IMR-90 (cell line): ENCODE results near the gene RUNX2. TPM values are rescaled to one million over a fixed set of nuclear protein-coding genes. Genes with fewer than 3 reads are reported as not detected.

Source experiments
- ATAC-seq: fragments of 200-7000 bp; cut with Tn5 transposase; 2 replicates; pipeline ENCODE4 v1.9.1; 2020; ENCODE audit warnings: low read depth, mild to moderate bottlenecking, moderate library complexity
- BruUV-seq: library from RNA; stranded (reverse); fragments of 400-500 nt; replicated peaks from 2 replicates; lab custom pipeline; 2021; lab: Mats Ljungman, UMichigan
- CTCF ChIA-PET: fragments of 300-600 bp; formaldehyde crosslinking; extraction: SDS; loops from one replicate; lab custom pipeline; 2021; ENCODE audit warnings: antibody characterized with exemption; lab: Yijun Ruan, JAX
- POLR2A ChIA-PET: fragments of 300-600 bp; sonication (Branson Sonifier 250); formaldehyde crosslinking; loops from one replicate; lab custom pipeline; 2022; ENCODE audit warnings: antibody characterized with exemption; ENCODE audit not compliant: unreplicated experiment; lab: Charles Lee
- DNase-seq: peaks from one replicate; pipeline ENCODE4 v3.0.0; 2013
- H2AFZ ChIP-seq: replicated peaks from 2 replicates; pipeline ENCODE3; 2013; ENCODE audit warnings: low read length, mild to moderate bottlenecking; ENCODE audit not compliant: poor library complexity
- H2AK5ac ChIP-seq: 2 replicates; pipeline ENCODE4 v1.6.1; 2013; ENCODE audit warnings: low read depth, low read length, inconsistent platforms
- H2AK9ac ChIP-seq: replicated peaks from 2 replicates; pipeline ENCODE3; 2013; ENCODE audit warnings: mild to moderate bottlenecking, low read depth, low read length, moderate library complexity; ENCODE audit not compliant: poor library complexity
- H2BK120ac ChIP-seq: 2 replicates; pipeline ENCODE4 v1.6.1; 2013; ENCODE audit warnings: low read depth, low read length, inconsistent platforms
- H2BK15ac ChIP-seq: 3 replicates; pipeline ENCODE4 v1.6.1; 2013; ENCODE audit warnings: low read depth, low read length, inconsistent platforms
- H2BK20ac ChIP-seq: 2 replicates; pipeline ENCODE4 v1.6.1; 2013; ENCODE audit warnings: low read depth, mild to moderate bottlenecking, inconsistent platforms, low read length, moderate library complexity
- H2BK5ac ChIP-seq: 2 replicates; pipeline ENCODE4 v1.6.1; 2013; ENCODE audit warnings: mild to moderate bottlenecking, low read depth, low read length, inconsistent platforms; ENCODE audit not compliant: poor library complexity, severe bottlenecking
- H3K14ac ChIP-seq: replicated peaks from 2 replicates; pipeline ENCODE4 v1.6.1; 2013; ENCODE audit warnings: low read depth, low read length, inconsistent platforms
- H3K18ac ChIP-seq: 2 replicates; pipeline ENCODE4 v1.6.1; 2013; ENCODE audit warnings: low read depth, low read length, control low read depth
- H3K23ac ChIP-seq: 2 replicates; pipeline ENCODE4 v1.6.1; 2013; ENCODE audit warnings: low read depth, low read length, inconsistent platforms
- H3K27ac ChIP-seq: 2 replicates; pipeline ENCODE4 v1.5.1; 2013; ENCODE audit warnings: mild to moderate bottlenecking, control low read depth, low read length; ENCODE audit not compliant: insufficient read depth
- H3K27me3 ChIP-seq: 2 replicates; pipeline ENCODE4 v1.6.1; 2013; ENCODE audit warnings: low read length; ENCODE audit not compliant: control insufficient read depth, insufficient read depth
- H3K36me3 ChIP-seq: 2 replicates; pipeline ENCODE4 v1.6.1; 2013; ENCODE audit warnings: low read length, mixed read lengths; ENCODE audit not compliant: control insufficient read depth, insufficient read depth
- H3K4ac ChIP-seq: 2 replicates; pipeline ENCODE4 v1.6.1; 2013; ENCODE audit warnings: low read depth, low read length, inconsistent platforms
- H3K4me1 ChIP-seq: 2 replicates; pipeline ENCODE4 v1.6.1; 2013; ENCODE audit warnings: low read length, mixed read lengths; ENCODE audit not compliant: control insufficient read depth, insufficient read depth
- H3K4me2 ChIP-seq: 2 replicates; pipeline ENCODE4 v1.6.1; 2013; ENCODE audit warnings: low read depth, mild to moderate bottlenecking, control low read depth, low read length, moderate library complexity
- H3K4me3 ChIP-seq: 2 replicates; pipeline ENCODE4 v1.5.1; 2013; ENCODE audit warnings: low read depth, mild to moderate bottlenecking, control low read depth, low read length, moderate library complexity; ENCODE audit not compliant: insufficient read depth
- H3K56ac ChIP-seq: 2 replicates; pipeline ENCODE4 v1.6.1; 2013; ENCODE audit warnings: low read length, inconsistent platforms; ENCODE audit not compliant: insufficient read depth; ENCODE audit errors: extremely low read depth
- H3K79me1 ChIP-seq, 2 experiments: 2 replicates each; pipeline ENCODE4 v1.6.1; 2013; ENCODE audit warnings: low read length in 2 of 2, inconsistent platforms in 1 of 2, low read depth in 1 of 2
- H3K9ac ChIP-seq: 2 replicates; pipeline ENCODE4 v1.6.1; 2013; ENCODE audit warnings: low read depth, low read length, control low read depth
- H3K9me1 ChIP-seq: 2 replicates; pipeline ENCODE4 v1.6.1; 2013; ENCODE audit warnings: low read length, inconsistent platforms; ENCODE audit not compliant: insufficient read depth
- H3K9me3 ChIP-seq: 2 replicates; pipeline ENCODE4 v1.6.1; 2013; ENCODE audit warnings: low read length; ENCODE audit not compliant: control insufficient read depth, insufficient read depth
- H4K20me1 ChIP-seq: 2 replicates; pipeline ENCODE4 v1.6.1; 2013; ENCODE audit warnings: low read length, inconsistent platforms; ENCODE audit not compliant: insufficient read depth
- H4K5ac ChIP-seq: 2 replicates; pipeline ENCODE4 v1.6.1; 2013; ENCODE audit warnings: mild to moderate bottlenecking, low read depth, low read length, control low read depth
- H4K8ac ChIP-seq, 2 experiments: 2 replicates each; pipeline ENCODE4 v1.6.1; 2013; ENCODE audit warnings: low read depth in 2 of 2, low read length in 2 of 2, control low read depth in 1 of 2, inconsistent platforms in 1 of 2
- H4K91ac ChIP-seq: 2 replicates; pipeline ENCODE4 v1.6.1; 2013; ENCODE audit warnings: low read depth, low read length, inconsistent platforms; ENCODE audit not compliant: insufficient read depth
- BHLHE40 ChIP-seq: fragments of 150-350 bp; IDR thresholded peaks from 2 replicates; pipeline ENCODE4 v1.6.1; 2016; ENCODE audit warnings: mild to moderate bottlenecking, low read depth, low read length
- CEBPB ChIP-seq: IDR thresholded peaks from 2 replicates; pipeline ENCODE4 v1.6.1; 2012; ENCODE audit warnings: low read depth, low read length, improper control_type of control experiment
- CHD1 ChIP-seq: IDR thresholded peaks from 2 replicates; pipeline ENCODE4 v1.6.1; 2012; ENCODE audit warnings: low read depth, low read length, improper control_type of control experiment
- FOS ChIP-seq: fragments of 150-350 bp; IDR thresholded peaks from 2 replicates; pipeline ENCODE4 v1.6.1; 2016; ENCODE audit warnings: low read depth, low read length
- MAFK ChIP-seq: IDR thresholded peaks from 2 replicates; pipeline ENCODE4 v1.6.1; 2012; ENCODE audit warnings: low read depth, low read length, improper control_type of control experiment
- MAZ ChIP-seq: IDR thresholded peaks from 2 replicates; pipeline ENCODE4 v1.6.1; 2012; ENCODE audit warnings: low read depth, mild to moderate bottlenecking, low read length, improper control_type of control experiment, moderate library complexity, borderline replicate concordance
- MXI1 ChIP-seq: IDR thresholded peaks from 2 replicates; pipeline ENCODE4 v1.6.1; 2012; ENCODE audit warnings: low read depth, mild to moderate bottlenecking, low read length, moderate library complexity, borderline replicate concordance
- NFE2L2 ChIP-seq: fragments of 150-350 bp; IDR thresholded peaks from 2 replicates; pipeline ENCODE4 v1.6.1; 2016; ENCODE audit warnings: low read depth, mild to moderate bottlenecking, low read length
- POLR2A ChIP-seq: IDR thresholded peaks from 2 replicates; pipeline ENCODE4 v1.6.1; 2012; ENCODE audit warnings: mild to moderate bottlenecking, low read depth, low read length
- RAD21 ChIP-seq: IDR thresholded peaks from 2 replicates; pipeline ENCODE4 v1.6.1; 2012; ENCODE audit warnings: low read length, improper control_type of control experiment
- RCOR1 ChIP-seq: IDR thresholded peaks from 2 replicates; pipeline ENCODE4 v1.6.1; 2012; ENCODE audit warnings: mild to moderate bottlenecking, low read length, improper control_type of control experiment; ENCODE audit not compliant: insufficient replicate concordance
- RFX5 ChIP-seq: IDR thresholded peaks from 2 replicates; pipeline ENCODE4 v1.8.0; 2012; ENCODE audit warnings: low read depth, mild to moderate bottlenecking, low read length, moderate library complexity
- SMC3 ChIP-seq: fragments of 150-350 bp; IDR thresholded peaks from 2 replicates; pipeline ENCODE4 v1.6.1; 2016; ENCODE audit warnings: low read depth, mild to moderate bottlenecking, antibody characterized with exemption, low read length, moderate library complexity
- USF2 ChIP-seq: fragments of 150-350 bp; IDR thresholded peaks from 2 replicates; pipeline ENCODE4 v1.6.1; 2017; ENCODE audit warnings: mild to moderate bottlenecking, antibody characterized with exemption, low read length, low read depth
- WGBS, 2 experiments: methylation state at CpG; one replicate each; pipeline versions ENCODE4 v1.1.5 to v1.1.7; 2013; ENCODE audit warnings: missing lambda C conversion rate in 2 of 2; ENCODE audit not compliant: insufficient read length in 1 of 2; ENCODE audit errors: extremely low coverage in 2 of 2; 5-methylcytosine and 5-hydroxymethylcytosine counted together
- dilution Hi-C: fragments of 300-500 bp; cut with HindIII; formaldehyde crosslinking; loops from one replicate; pipeline ENCODE4 v1.14.3; 2018; ENCODE audit warnings: low sequenced_read_pairs; ENCODE audit not compliant: unreplicated experiment
- in situ Hi-C: fragments of 300-500 bp; cut with MboI; formaldehyde crosslinking; loops from 3 replicates; pipeline ENCODE4 v1.14.3; 2019; ENCODE audit warnings: low sequenced_read_pairs, inconsistent platforms, mixed read lengths
- intact Hi-C: fragments of 100-400 bp; cut with micrococcal nuclease; formaldehyde crosslinking; loops from 2 replicates; pipeline ENCODE4 v1.10.0; 2022
- polyA plus RNA-seq, 3 experiments: library from polyadenylated mRNA; depleted of rRNA; stranded (reverse); fragments of >200 nt; gene quantifications; 2 replicates each; pipeline ENCODE4 v1.2.3, GENCODE V29; 2012; ENCODE audit warnings: low replicate concordance in 1 of 3
- total RNA-seq: library from RNA; depleted of rRNA; stranded (reverse); fragments of >200 nt; gene quantifications from 2 replicates; pipeline ENCODE4 v1.2.3, GENCODE V29; 2012
- TF ChIP-seq, protein P1 (sequence below): fragments of 150-350 bp; IDR thresholded peaks from 2 replicates; pipeline ENCODE4 v1.6.1; 2016; ENCODE audit warnings: low read depth, mild to moderate bottlenecking, low read length, moderate library complexity, borderline replicate concordance

RUNX2 gene
- total and polyA plus RNA-seq, 2 of the 4 experiments (the other 2 are of a cell fraction): 2.3 to 4.7 TPM

DNA sequence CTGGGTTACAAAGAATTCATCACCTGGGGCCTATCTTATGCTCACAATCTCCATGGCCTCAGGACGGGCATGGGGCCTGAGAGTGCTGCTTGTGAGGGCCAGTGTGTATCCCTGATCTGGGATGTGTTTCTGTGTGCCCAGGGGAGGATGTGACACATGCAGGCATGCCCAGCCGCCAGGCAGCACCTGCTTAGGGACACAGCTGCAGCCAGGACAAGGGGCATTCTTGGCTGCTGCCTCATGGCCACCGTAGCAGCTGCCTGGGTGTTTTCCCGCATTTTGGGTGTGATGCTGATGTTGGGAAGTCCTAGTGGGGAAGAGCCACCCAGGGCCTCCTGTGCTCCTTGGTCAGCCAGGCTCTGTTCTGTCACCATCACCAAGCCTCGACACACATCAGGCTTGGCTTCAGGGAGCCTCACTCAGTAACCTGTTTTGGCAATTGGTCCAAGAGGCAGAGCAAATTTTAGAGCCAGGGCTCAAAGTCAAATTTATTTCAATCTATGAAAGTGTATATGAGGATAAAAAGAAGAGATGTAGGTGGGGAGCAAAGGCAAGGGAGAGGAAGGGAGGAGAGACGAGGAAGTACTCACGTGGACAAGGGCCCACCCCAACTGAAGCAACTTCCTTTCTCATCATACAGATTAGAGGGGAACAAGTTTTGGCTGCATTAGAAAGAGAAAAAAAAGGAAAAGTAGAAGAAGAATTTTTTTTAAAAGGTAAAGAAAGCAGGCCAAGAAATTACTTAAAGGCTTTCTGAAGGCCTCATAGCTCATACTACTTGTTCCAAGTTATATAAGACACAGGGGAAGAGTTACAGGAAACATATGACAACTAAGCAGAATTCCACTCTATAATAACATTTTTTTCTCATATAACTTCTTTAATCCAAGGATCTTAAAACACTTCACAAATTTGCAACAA, 319.5 kb downstream of the RUNX2 start:
- Histone ChIP-seq H3K4me3 (no peak overlapping the region), H2AK9ac (no peak overlapping the region), H2BK15ac (peak overlapping the region; percentile 26; the same call in 1 of the 3 replicates), H3K36me3 (no peaks in the 10 kb centered on the region), H4K20me1 (no peaks in the 10 kb centered on the region), H2AFZ (peak overlapping the region; percentile 76), H2BK5ac (peak overlapping the region; percentile 45), H4K5ac (no peak overlapping the region), H3K79me1 (peaks cover 0 to 10% of the 10 kb centered on the region in 2 experiments; a peak in 2 of 4 replicates), H3K14ac (peak overlapping the region; percentile 5; the same call in 1 of the 2 replicates), H2BK20ac (peak overlapping the region; percentile 39; the same call in 1 of the 2 replicates), H3K9me3 (no peaks in the 10 kb centered on the region), H4K8ac (peak overlapping the region in 1 of 2 experiments; percentile 4; a peak in 2 of 4 replicates), H3K27ac (no peak overlapping the region), H3K27me3 (no peaks in the 10 kb centered on the region; the same call in 1 of the 2 replicates), H3K4me2 (no peak overlapping the region), H3K4ac (peak overlapping the region; percentile 59), H2BK120ac (peak overlapping the region; percentile 66), H4K91ac (peak overlapping the region; percentile 11), H3K9me1 (peaks cover 15% of the 10 kb centered on the region), H3K23ac (no peak overlapping the region), H3K18ac (no peak overlapping the region), H3K9ac (no peak overlapping the region), H2AK5ac (peak overlapping the region; percentile 73; the same call in 1 of the 2 replicates), H3K56ac (no peak overlapping the region), H3K4me1 (peaks cover 12% of the 10 kb centered on the region)
- dilution Hi-C loops (no loop called here), intact Hi-C loops (no loop called here), in situ Hi-C loops (no loop called here)
- ChIA-PET POLR2A (no interaction called here), CTCF (interaction anchor here (0.5 to 1.4 kb wide), 2 partner anchors 78 to 115 kb away, joined by 3 to 5 read pairs; no protein-coding TSS in a partner anchor)
- WGBS, 2 experiments: 100% methylated on average over 1 of the region's 7 CpGs; no CpG with 5 or more reads in 1 of the 2 experiments
- DNase-seq: peak; percentile 29
- ATAC-seq: no peak
- no TSS peak for BruUV-seq
- TF ChIP-seq RAD21 (no peak), RCOR1 (no peak), USF2 (no peak), RFX5 (no peak), MAZ (no peak), MAFK (no peak), CHD1 (no peak), CEBPB (no peak), FOS (no peak), POLR2A (no peak), BHLHE40 (no peak), NFE2L2 (no peak), SMC3 (no peak), MXI1 (no peak)
- TF ChIP-seq, protein P1, sequence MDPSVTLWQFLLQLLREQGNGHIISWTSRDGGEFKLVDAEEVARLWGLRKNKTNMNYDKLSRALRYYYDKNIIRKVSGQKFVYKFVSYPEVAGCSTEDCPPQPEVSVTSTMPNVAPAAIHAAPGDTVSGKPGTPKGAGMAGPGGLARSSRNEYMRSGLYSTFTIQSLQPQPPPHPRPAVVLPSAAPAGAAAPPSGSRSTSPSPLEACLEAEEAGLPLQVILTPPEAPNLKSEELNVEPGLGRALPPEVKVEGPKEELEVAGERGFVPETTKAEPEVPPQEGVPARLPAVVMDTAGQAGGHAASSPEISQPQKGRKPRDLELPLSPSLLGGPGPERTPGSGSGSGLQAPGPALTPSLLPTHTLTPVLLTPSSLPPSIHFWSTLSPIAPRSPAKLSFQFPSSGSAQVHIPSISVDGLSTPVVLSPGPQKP: no peak
